Measurements from ENCODE around the gene CSNK1G2. TPM values are rescaled to one million over a fixed set of nuclear protein-coding genes. Genes with fewer than 3 reads are reported as not detected.
A peak's percentile ranks its signal among the peaks of the same experiment; 100 is the strongest.

The CSNK1G2 gene
- total RNA-seq, 1 donor from 2014 or later, result 21.8 TPM

GRCh38 chr19:1917926-1918325 lies 23.0 kb upstream of the CSNK1G2 start:
- ATAC-seq, result no peak
- no peak for DNase-seq (ENCODE audit: low spot score)

- ATAC-seq (no peak), DNase-seq (ENCODE audit: low spot score) (no peak)
Measured at GRCh38 chr19:1918975-1919374, 22.0 kb upstream of the CSNK1G2 start.

GRCh38 chr19:1920644-1921043 lies 20.3 kb upstream of the CSNK1G2 start:
- no peak for DNase-seq (ENCODE audit: low spot score)

GRCh38 chr19:1921326-1921725 lies 19.6 kb upstream of the CSNK1G2 start:
- no peak for DNase-seq (ENCODE audit: low spot score)

More at GRCh38 chr19:1920644-1921043, 20.3 kb upstream of the CSNK1G2 start:
- ATAC-seq, result no peak

GRCh38 chr19:1921825-1922224 lies 19.1 kb upstream of the CSNK1G2 start:
- ATAC-seq, result no peak
- no peak for DNase-seq (ENCODE audit: low spot score)

More at GRCh38 chr19:1921326-1921725, 19.6 kb upstream of the CSNK1G2 start:
- ATAC-seq, result no peak

GRCh38 chr19:1922803-1923202 lies 18.2 kb upstream of the CSNK1G2 start:
- DNase-seq (ENCODE audit: low spot score), result no peak
- no peak for ATAC-seq

- no peak for DNase-seq (ENCODE audit: low spot score)
- peak; percentile 51 for ATAC-seq
Measured at GRCh38 chr19:1923319-1923718, 17.7 kb upstream of the CSNK1G2 start.

- DNase-seq (ENCODE audit: low spot score) (no peak), ATAC-seq (no peak)
Measured at GRCh38 chr19:1924320-1924961, 16.5 kb upstream of the CSNK1G2 start.

GRCh38 chr19:1925544-1925943 lies 15.4 kb upstream of the CSNK1G2 start:
- DNase-seq (ENCODE audit: low spot score), result no peak
- no peak for ATAC-seq

- ATAC-seq (peak; percentile 95), DNase-seq (ENCODE audit: low spot score) (peak; percentile 75)
Measured at GRCh38 chr19:1929021-1929742, 11.8 kb upstream of the CSNK1G2 start.

- DNase-seq (ENCODE audit: low spot score) (no peak), ATAC-seq (no peak)
Measured at GRCh38 chr19:1931445-1931844, 9.5 kb upstream of the CSNK1G2 start.

- DNase-seq (ENCODE audit: low spot score), result no peak
Measured at GRCh38 chr19:1932395-1932794, 8.6 kb upstream of the CSNK1G2 start.

GRCh38 chr19:1933244-1933643 lies 7.7 kb upstream of the CSNK1G2 start:
- ATAC-seq, result no peak
- DNase-seq (ENCODE audit: low spot score), result no peak

More at GRCh38 chr19:1932395-1932794, 8.6 kb upstream of the CSNK1G2 start:
- no peak for ATAC-seq

- no peak for ATAC-seq
Measured at GRCh38 chr19:1933942-1934341, 7.0 kb upstream of the CSNK1G2 start.

GRCh38 chr19:1935484-1936208 lies 5.3 kb upstream of the CSNK1G2 start:
- ATAC-seq, result peak; percentile 33
- no peak for DNase-seq (ENCODE audit: low spot score)

More at GRCh38 chr19:1933942-1934341, 7.0 kb upstream of the CSNK1G2 start:
- DNase-seq (ENCODE audit: low spot score), result no peak

- no peak for ATAC-seq
Measured at GRCh38 chr19:1936430-1936829, 4.5 kb upstream of the CSNK1G2 start.

GRCh38 chr19:1936916-1937610 lies 3.9 kb upstream of the CSNK1G2 start:
- DNase-seq (ENCODE audit: low spot score) (no peak), ATAC-seq (no peak)

More at GRCh38 chr19:1936430-1936829, 4.5 kb upstream of the CSNK1G2 start:
- DNase-seq (ENCODE audit: low spot score), result no peak

GRCh38 chr19:1938071-1938470 lies 2.9 kb upstream of the CSNK1G2 start:
- no peak for ATAC-seq
- no peak for DNase-seq (ENCODE audit: low spot score)

- DNase-seq (ENCODE audit: low spot score), result peak; percentile 75
- peak; percentile 60 for ATAC-seq
Measured at GRCh38 chr19:1942078-1942933, 1.3 kb downstream of the CSNK1G2 start.

- DNase-seq (ENCODE audit: low spot score) (no peak), ATAC-seq (no peak)
Measured at GRCh38 chr19:1942934-1943555, 2.1 kb downstream of the CSNK1G2 start.
